B cell (primary cell): ENCODE measurements around the gene PADI3. TPM values are rescaled to one million over a fixed set of nuclear protein-coding genes. Genes with fewer than 3 reads are reported as not detected.

Source experiments
- ATAC-seq: fragments of 200-7000 bp; cut with Tn5 transposase; one replicate; pipeline ENCODE4 v1.10.0; 2021; ENCODE audit warnings: low read depth, mild to moderate bottlenecking, moderate number of reproducible peaks, moderate library complexity
- CTCF ChIA-PET: fragments of 350-600 bp; sonication (Branson Sonifier 250); formaldehyde crosslinking; loops from one replicate; lab custom pipeline; 2021; ENCODE audit warnings: antibody characterized with exemption, inconsistent platforms; lab: Charles Lee
- POLR2A ChIA-PET: fragments of 350-600 bp; sonication (Branson Sonifier 250); formaldehyde crosslinking; loops from one replicate; lab custom pipeline; 2021; ENCODE audit warnings: antibody characterized with exemption; lab: Charles Lee
- DNase-seq: peaks from one replicate; pipeline ENCODE4 v3.0.0; 2013
- H2AFZ ChIP-seq: 2 replicates; pipeline ENCODE4 v1.6.1; 2012; ENCODE audit warnings: mild to moderate bottlenecking, low read depth, low read length; ENCODE audit not compliant: insufficient read depth, poor library complexity, severe bottlenecking
- H3K27ac ChIP-seq, 2 donors: 1 replicate in 1 of 2; 2 replicates in 1 of 2; pipeline ENCODE4 v1.5.1; 2012 to 2013; ENCODE audit warnings: low read length in 2 of 2, mild to moderate bottlenecking in 2 of 2, moderate library complexity in 1 of 2
- H3K27me3 ChIP-seq, 4 experiments: fragments of 200-600 bp in 1 of 4; sonication (generic) in 1 of 4; replicated peaks in 1 of 4; 1 replicate in 2 of 4; 2 replicates in 2 of 4; pipeline versions ENCODE4 v1.6.1 to v1.7.0; 2013 to 2016; ENCODE audit warnings: low read length in 3 of 4, mild to moderate bottlenecking in 2 of 4, mixed read lengths in 1 of 4, moderate library complexity in 1 of 4; ENCODE audit not compliant: insufficient read depth in 4 of 4, control insufficient read depth in 3 of 4; ENCODE audit errors: control extremely low read depth in 1 of 4
- H3K36me3 ChIP-seq, 2 experiments: replicated peaks in 1 of 2; 1 replicate in 1 of 2; 2 replicates in 1 of 2; pipeline versions ENCODE4 v1.6.1 to v1.7.1; 2013; ENCODE audit warnings: low read length in 1 of 2; ENCODE audit not compliant: insufficient read depth in 2 of 2, control insufficient read depth in 1 of 2; ENCODE audit errors: control extremely low read depth in 1 of 2, extremely low read depth in 1 of 2
- H3K4me1 ChIP-seq, 2 donors: fragments of 200-600 bp in 1 of 2; sonication (generic) in 1 of 2; 1 replicate in 1 of 2; 2 replicates in 1 of 2; pipeline versions ENCODE4 v1.5.1 to v1.6.1; 2013 to 2017; ENCODE audit warnings: low read length in 2 of 2; ENCODE audit not compliant: control insufficient read depth in 2 of 2, insufficient read depth in 2 of 2
- H3K4me2 ChIP-seq: replicated peaks from 2 replicates; pipeline ENCODE3; 2012; ENCODE audit warnings: mild to moderate bottlenecking, low read depth, low read length; ENCODE audit not compliant: poor library complexity, severe bottlenecking
- H3K4me3 ChIP-seq, 5 experiments: fragments of 200-600 bp in 1 of 5; sonication (generic) in 1 of 5; 1 replicate in 3 of 5; 2 replicates in 2 of 5; pipeline versions ENCODE4 v1.5.1 to v1.7.0; 2011 to 2016; ENCODE audit warnings: low read length in 4 of 5, mild to moderate bottlenecking in 4 of 5, low read depth in 2 of 5, control low read depth in 1 of 5, moderate library complexity in 1 of 5; ENCODE audit not compliant: insufficient read depth in 1 of 5; ENCODE audit errors: control extremely low read depth in 1 of 5, extremely low read depth in 1 of 5
- H3K79me2 ChIP-seq: fragments of 200-600 bp; sonication (generic); one replicate; pipeline ENCODE4 v1.6.0; 2016; ENCODE audit warnings: low read length; ENCODE audit not compliant: control insufficient read depth, insufficient read depth
- H3K9ac ChIP-seq: fragments of 200-600 bp; sonication (generic); 2 replicates; pipeline ENCODE4 v1.6.1; 2017; ENCODE audit warnings: mild to moderate bottlenecking, low read length, moderate library complexity
- H3K9me3 ChIP-seq, 3 donors: one replicate each; pipeline versions ENCODE4 v1.6.1 to v1.7.1; 2013; ENCODE audit warnings: low read length in 2 of 3; ENCODE audit not compliant: control insufficient read depth in 2 of 3, insufficient read depth in 1 of 3; ENCODE audit errors: control extremely low read depth in 1 of 3
- H4K20me1 ChIP-seq: 2 replicates; pipeline ENCODE4 v1.6.0; 2012; ENCODE audit warnings: mild to moderate bottlenecking, low read length; ENCODE audit not compliant: insufficient read depth, control insufficient read depth, poor library complexity, severe bottlenecking
- H3K27ac Mint-ChIP-seq: one replicate; pipeline ENCODE4 v1.8.0; 2021; ENCODE audit warnings: mixed read lengths
- H3K27me3 Mint-ChIP-seq: one replicate; pipeline ENCODE4 v1.8.0; 2021; ENCODE audit warnings: mixed read lengths
- H3K4me1 Mint-ChIP-seq: one replicate; pipeline ENCODE4 v1.8.0; 2021; ENCODE audit warnings: mixed read lengths
- H3K4me3 Mint-ChIP-seq: one replicate; pipeline ENCODE4 v1.8.0; 2021; ENCODE audit warnings: mixed read lengths
- H3K9me3 Mint-ChIP-seq: one replicate; pipeline ENCODE4 v1.8.0; 2022; ENCODE audit warnings: mixed read lengths; ENCODE audit not compliant: insufficient read depth
- CTCF ChIP-seq: fragments of 200-600 bp; IDR thresholded peaks from one replicate; pipeline ENCODE4 v1.8.0; 2022; ENCODE audit warnings: antibody characterized with exemption, mild to moderate bottlenecking
- EZH2 ChIP-seq: IDR thresholded peaks from 2 replicates; pipeline ENCODE4 v1.6.1; 2012; ENCODE audit warnings: borderline replicate concordance, low read depth, mild to moderate bottlenecking, moderate library complexity, low read length; ENCODE audit not compliant: insufficient read depth, poor library complexity, severe bottlenecking
- WGBS: methylation state at CpG from one replicate; pipeline ENCODE4 v1.1.5; 2013; ENCODE audit warnings: missing lambda C conversion rate; ENCODE audit not compliant: insufficient coverage; 5-methylcytosine and 5-hydroxymethylcytosine counted together
- intact Hi-C: fragments of 100-400 bp; cut with micrococcal nuclease; formaldehyde crosslinking; loops from one replicate; pipeline ENCODE4 v1.10.0; 2022
- polyA plus RNA-seq: library from polyadenylated mRNA; depleted of rRNA; stranded (reverse); fragments of >200 nt; gene quantifications from 2 replicates; pipeline ENCODE4 v1.2.3, GENCODE V29; 2012
- total RNA-seq, 2 donors: library from RNA; stranded (reverse); fragments of 120-200 nt in 1 of 2; gene quantifications; 1 replicate in 1 of 2; 2 replicates in 1 of 2; pipeline versions ENCODE4 v1.2.3 to v1.2.4, GENCODE V29; 2013 to 2022

Gene PADI3
- total and polyA plus RNA-seq, 2 donors (not counting 1 experiment from before 2014, with no cell fraction given), result not detected

- ChIA-PET POLR2A (no interaction called here), CTCF (no interaction called here)
- no peak for DNase-seq
- Histone ChIP-seq H4K20me1 (no peaks in the 10 kb centered on the region), H3K9me3 (no peaks in the 10 kb centered on the region), H2AFZ (no peak overlapping the region), H3K27me3 (peaks cover 0 to 23% (median 4%) of the 10 kb centered on the region in 4 experiments), H3K36me3 (no peaks in the 10 kb centered on the region), H3K9ac (no peak overlapping the region), H3K79me2 (no peaks in the 10 kb centered on the region), H3K27ac (no peak overlapping the region), H3K4me3 (no peak overlapping the region), H3K4me1 (peaks cover 9 to 12% of the 10 kb centered on the region in 2 donors), H3K4me2 (no peak overlapping the region)
- H3K27ac Mint-ChIP-seq, result no peak overlapping the region
- no peak overlapping the region for H3K4me3 Mint-ChIP-seq
- H3K9me3 Mint-ChIP-seq, result no peaks in the 10 kb centered on the region
- H3K27me3 Mint-ChIP-seq, result peaks cover 41% of the 10 kb centered on the region
- no peak for TF ChIP-seq CTCF
- TF ChIP-seq EZH2, result no peak
- no peak for ATAC-seq
- intact Hi-C loops, result no loop called here
- peaks cover 14% of the 10 kb centered on the region for H3K4me1 Mint-ChIP-seq
- 100% methylated on average over 1 of the region's 3 CpGs for WGBS
Measured at GRCh38 chr1:17217607-17218006, 31.3 kb upstream of the PADI3 start.

GRCh38 chr1:17218939-17219338 lies 30.0 kb upstream of the PADI3 start:
- Histone ChIP-seq H3K9me3 (no peaks in the 10 kb centered on the region), H3K4me3 (no peak overlapping the region), H3K27me3 (peaks cover 0 to 11% (median 1%) of the 10 kb centered on the region in 4 experiments), H3K27ac (no peak overlapping the region), H3K36me3 (no peaks in the 10 kb centered on the region), H3K4me2 (no peak overlapping the region), H3K4me1 (peaks cover 4 to 9% of the 10 kb centered on the region in 2 donors), H2AFZ (no peak overlapping the region), H3K79me2 (no peaks in the 10 kb centered on the region), H3K9ac (no peak overlapping the region), H4K20me1 (no peaks in the 10 kb centered on the region)
- ATAC-seq, result no peak
- H3K9me3 Mint-ChIP-seq, result no peaks in the 10 kb centered on the region
- no peak overlapping the region for H3K4me3 Mint-ChIP-seq
- intact Hi-C loops, result no loop called here
- peaks cover 5% of the 10 kb centered on the region for H3K4me1 Mint-ChIP-seq
- CTCF ChIA-PET, result no interaction called here
- POLR2A ChIA-PET, result interaction anchor here (1.0 kb wide), 1 partner anchor 12 kb away, joined by 3 read pairs; no protein-coding TSS in a partner anchor
- peaks cover 28% of the 10 kb centered on the region for H3K27me3 Mint-ChIP-seq
- DNase-seq, result no peak
- no peak overlapping the region for H3K27ac Mint-ChIP-seq
- TF ChIP-seq EZH2, result no peak
- no peak for TF ChIP-seq CTCF
- 85% methylated on average over 7 of the region's 7 CpGs for WGBS
